Measurements from ENCODE around the gene PLOD1. TPM values are rescaled to one million over a fixed set of nuclear protein-coding genes. Genes with fewer than 3 reads are reported as not detected.

The PLOD1 gene
- polyA plus RNA-seq, 1 donor from 2014 or later, result 2.1 TPM

GRCh38 chr1:11985171-11985570 lies 50.7 kb downstream of the PLOD1 start:
- H3K4me2 ChIP-seq (ENCODE audit: low read length), result no peak overlapping the region

GRCh38 chr1:11985851-11986250 lies 51.3 kb downstream of the PLOD1 start:
- no peak overlapping the region for H3K4me2 ChIP-seq (ENCODE audit: low read length)
- no peaks in the 10 kb centered on the region for H3K36me3 ChIP-seq (ENCODE audit: insufficient read depth, low read length)
- no peaks in the 10 kb centered on the region for H3K27me3 ChIP-seq (ENCODE audit: insufficient read depth, low read depth, low read length)
- H3F3A ChIP-seq (ENCODE audit: insufficient read depth, low read length, poor library complexity, severe bottlenecking), result no peaks in the 10 kb centered on the region
- no peaks in the 10 kb centered on the region for H3K9me2 ChIP-seq (ENCODE audit: insufficient read depth, low read length)
- peaks cover 27% of the 10 kb centered on the region for H3K79me2 ChIP-seq (replicated peaks; ENCODE audit: insufficient read depth, low read length)
- TF ChIP-seq EP300 (conservative IDR thresholded peaks at IDR 0.05; ENCODE audit: poor library complexity, severe bottlenecking) (no peak), SMC3 (conservative IDR thresholded peaks at IDR 0.05; ENCODE audit: poor library complexity) (no peak), POLR2AphosphoS5 (IDR thresholded peaks at IDR 0.05) (no peak), MXI1 (conservative IDR thresholded peaks at IDR 0.05; ENCODE audit: poor library complexity, severe bottlenecking) (no peak), TAF1 (IDR thresholded peaks at IDR 0.05; ENCODE audit: low read depth) (no peak), EZH2 (IDR thresholded peaks at IDR 0.05; ENCODE audit: borderline replicate concordance, insufficient read depth, low read length, poor library complexity, severe bottlenecking) (no peak), RAD21 (conservative IDR thresholded peaks at IDR 0.05) (no peak)
- TF ChIP-seq, protein P1, sequence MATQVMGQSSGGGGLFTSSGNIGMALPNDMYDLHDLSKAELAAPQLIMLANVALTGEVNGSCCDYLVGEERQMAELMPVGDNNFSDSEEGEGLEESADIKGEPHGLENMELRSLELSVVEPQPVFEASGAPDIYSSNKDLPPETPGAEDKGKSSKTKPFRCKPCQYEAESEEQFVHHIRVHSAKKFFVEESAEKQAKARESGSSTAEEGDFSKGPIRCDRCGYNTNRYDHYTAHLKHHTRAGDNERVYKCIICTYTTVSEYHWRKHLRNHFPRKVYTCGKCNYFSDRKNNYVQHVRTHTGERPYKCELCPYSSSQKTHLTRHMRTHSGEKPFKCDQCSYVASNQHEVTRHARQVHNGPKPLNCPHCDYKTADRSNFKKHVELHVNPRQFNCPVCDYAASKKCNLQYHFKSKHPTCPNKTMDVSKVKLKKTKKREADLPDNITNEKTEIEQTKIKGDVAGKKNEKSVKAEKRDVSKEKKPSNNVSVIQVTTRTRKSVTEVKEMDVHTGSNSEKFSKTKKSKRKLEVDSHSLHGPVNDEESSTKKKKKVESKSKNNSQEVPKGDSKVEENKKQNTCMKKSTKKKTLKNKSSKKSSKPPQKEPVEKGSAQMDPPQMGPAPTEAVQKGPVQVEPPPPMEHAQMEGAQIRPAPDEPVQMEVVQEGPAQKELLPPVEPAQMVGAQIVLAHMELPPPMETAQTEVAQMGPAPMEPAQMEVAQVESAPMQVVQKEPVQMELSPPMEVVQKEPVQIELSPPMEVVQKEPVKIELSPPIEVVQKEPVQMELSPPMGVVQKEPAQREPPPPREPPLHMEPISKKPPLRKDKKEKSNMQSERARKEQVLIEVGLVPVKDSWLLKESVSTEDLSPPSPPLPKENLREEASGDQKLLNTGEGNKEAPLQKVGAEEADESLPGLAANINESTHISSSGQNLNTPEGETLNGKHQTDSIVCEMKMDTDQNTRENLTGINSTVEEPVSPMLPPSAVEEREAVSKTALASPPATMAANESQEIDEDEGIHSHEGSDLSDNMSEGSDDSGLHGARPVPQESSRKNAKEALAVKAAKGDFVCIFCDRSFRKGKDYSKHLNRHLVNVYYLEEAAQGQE (IDR thresholded peaks at IDR 0.05; ENCODE audit: borderline replicate concordance), result no peak
- TF ChIP-seq, protein P2, sequence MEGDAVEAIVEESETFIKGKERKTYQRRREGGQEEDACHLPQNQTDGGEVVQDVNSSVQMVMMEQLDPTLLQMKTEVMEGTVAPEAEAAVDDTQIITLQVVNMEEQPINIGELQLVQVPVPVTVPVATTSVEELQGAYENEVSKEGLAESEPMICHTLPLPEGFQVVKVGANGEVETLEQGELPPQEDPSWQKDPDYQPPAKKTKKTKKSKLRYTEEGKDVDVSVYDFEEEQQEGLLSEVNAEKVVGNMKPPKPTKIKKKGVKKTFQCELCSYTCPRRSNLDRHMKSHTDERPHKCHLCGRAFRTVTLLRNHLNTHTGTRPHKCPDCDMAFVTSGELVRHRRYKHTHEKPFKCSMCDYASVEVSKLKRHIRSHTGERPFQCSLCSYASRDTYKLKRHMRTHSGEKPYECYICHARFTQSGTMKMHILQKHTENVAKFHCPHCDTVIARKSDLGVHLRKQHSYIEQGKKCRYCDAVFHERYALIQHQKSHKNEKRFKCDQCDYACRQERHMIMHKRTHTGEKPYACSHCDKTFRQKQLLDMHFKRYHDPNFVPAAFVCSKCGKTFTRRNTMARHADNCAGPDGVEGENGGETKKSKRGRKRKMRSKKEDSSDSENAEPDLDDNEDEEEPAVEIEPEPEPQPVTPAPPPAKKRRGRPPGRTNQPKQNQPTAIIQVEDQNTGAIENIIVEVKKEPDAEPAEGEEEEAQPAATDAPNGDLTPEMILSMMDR (IDR thresholded peaks at IDR 0.05; ENCODE audit: poor library complexity, severe bottlenecking), result no peak
- no peak overlapping the region for H3K9ac ChIP-seq (ENCODE audit: low read length)
- H3K27ac ChIP-seq (ENCODE audit: low read length), result no peak overlapping the region
- no peaks in the 10 kb centered on the region for H3K9me3 ChIP-seq (ENCODE audit: low read length)
- no peaks in the 10 kb centered on the region for H4K20me1 ChIP-seq (ENCODE audit: insufficient read depth)
- no peak overlapping the region for H2AFZ ChIP-seq (ENCODE audit: low read depth, low read length)
- H3K4me3 ChIP-seq (ENCODE audit: low read length), result no peak overlapping the region

More at GRCh38 chr1:11985171-11985570, 50.7 kb downstream of the PLOD1 start:
- H3K27ac ChIP-seq (ENCODE audit: low read length), result no peak overlapping the region
- TF ChIP-seq, protein P1 (IDR thresholded peaks at IDR 0.05; ENCODE audit: borderline replicate concordance), result no peak
- TF ChIP-seq EP300 (conservative IDR thresholded peaks at IDR 0.05; ENCODE audit: poor library complexity, severe bottlenecking) (no peak), EZH2 (IDR thresholded peaks at IDR 0.05; ENCODE audit: borderline replicate concordance, insufficient read depth, low read length, poor library complexity, severe bottlenecking) (no peak), MXI1 (conservative IDR thresholded peaks at IDR 0.05; ENCODE audit: poor library complexity, severe bottlenecking) (no peak), RAD21 (conservative IDR thresholded peaks at IDR 0.05) (no peak), SMC3 (conservative IDR thresholded peaks at IDR 0.05; ENCODE audit: poor library complexity) (no peak), POLR2AphosphoS5 (IDR thresholded peaks at IDR 0.05) (no peak), TAF1 (IDR thresholded peaks at IDR 0.05; ENCODE audit: low read depth) (no peak)
- TF ChIP-seq, protein P2 (IDR thresholded peaks at IDR 0.05; ENCODE audit: poor library complexity, severe bottlenecking), result no peak
- no peak overlapping the region for H3K9ac ChIP-seq (ENCODE audit: low read length)
- peaks cover 32% of the 10 kb centered on the region for H3K79me2 ChIP-seq (replicated peaks; ENCODE audit: insufficient read depth, low read length)
- H3K4me3 ChIP-seq (ENCODE audit: low read length), result no peak overlapping the region
- no peaks in the 10 kb centered on the region for H3F3A ChIP-seq (ENCODE audit: insufficient read depth, low read length, poor library complexity, severe bottlenecking)
- H3K9me2 ChIP-seq (ENCODE audit: insufficient read depth, low read length), result no peaks in the 10 kb centered on the region
- H3K27me3 ChIP-seq (ENCODE audit: insufficient read depth, low read depth, low read length), result no peaks in the 10 kb centered on the region
- no peaks in the 10 kb centered on the region for H3K9me3 ChIP-seq (ENCODE audit: low read length)
- no peaks in the 10 kb centered on the region for H4K20me1 ChIP-seq (ENCODE audit: insufficient read depth)
- no peak overlapping the region for H2AFZ ChIP-seq (ENCODE audit: low read depth, low read length)
- H3K36me3 ChIP-seq (ENCODE audit: insufficient read depth, low read length), result no peaks in the 10 kb centered on the region
